Ureter (tissue), 1 donor: ENCODE results near the gene TMEM154. TPM values are rescaled to one million over a fixed set of nuclear protein-coding genes. Genes with fewer than 3 reads are reported as not detected.

ENCODE experiments used
- DNase-seq: peaks from one replicate; pipeline ENCODE4 v3.0.0-alpha.2; 2020; ENCODE audit warnings: low spot score
- total RNA-seq: library from RNA; stranded (reverse); gene quantifications from one replicate; pipeline ENCODE4 v1.2.4, GENCODE V29; 2023
- donor health status: DM: yes; HTN: yes; CAD: no.

TMEM154 gene
- total RNA-seq, 1 donor from 2014 or later, result 86.5 TPM

GRCh38 chr4:152630324-152630723, 49.5 kb downstream of the TMEM154 start:
- no peak for DNase-seq

DNA sequence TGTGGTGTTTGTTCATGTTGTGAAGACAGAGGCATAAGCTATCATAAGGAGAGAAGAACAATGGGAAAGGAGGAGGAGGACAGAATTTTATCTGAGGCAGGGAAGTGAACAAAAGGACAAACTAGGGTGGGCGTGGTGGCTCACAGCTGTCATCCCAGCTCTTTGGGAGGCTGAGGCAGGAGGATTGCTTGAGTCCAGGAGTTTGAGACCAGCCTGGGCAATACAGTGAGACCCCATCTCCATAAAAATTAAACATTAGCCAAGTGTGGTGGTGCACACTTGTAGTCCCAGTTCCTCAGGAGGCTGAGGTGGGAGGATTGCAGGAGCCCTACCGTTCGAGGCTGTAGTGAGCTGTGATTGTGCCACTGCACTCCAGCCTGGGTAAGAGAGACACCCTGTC, 49.9 kb downstream of the TMEM154 start:
- no peak for DNase-seq

DNA sequence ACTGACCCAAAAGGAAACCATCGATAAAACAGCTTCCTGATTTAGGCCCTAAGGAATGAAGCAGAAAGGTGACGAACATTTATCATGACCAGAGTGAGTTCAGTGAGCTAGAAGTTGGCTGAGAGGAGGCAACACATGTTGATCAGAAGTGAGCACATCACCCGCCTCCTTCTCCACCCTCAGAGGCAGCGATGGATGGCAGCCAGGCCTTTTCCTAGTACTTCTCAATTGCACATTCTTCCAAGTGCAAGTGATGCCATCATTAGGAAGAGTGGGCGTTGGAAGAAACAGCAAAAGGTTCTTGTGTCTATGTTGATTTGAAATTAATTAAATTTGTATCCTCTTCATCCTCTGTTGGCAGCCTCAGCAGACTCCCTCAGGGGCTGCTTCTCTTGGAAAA, 51.7 kb downstream of the TMEM154 start:
- no peak for DNase-seq

- DNase-seq, result no peak
Observed at GRCh38 chr4:152626790-152627189, 53.0 kb downstream of the TMEM154 start.

DNA sequence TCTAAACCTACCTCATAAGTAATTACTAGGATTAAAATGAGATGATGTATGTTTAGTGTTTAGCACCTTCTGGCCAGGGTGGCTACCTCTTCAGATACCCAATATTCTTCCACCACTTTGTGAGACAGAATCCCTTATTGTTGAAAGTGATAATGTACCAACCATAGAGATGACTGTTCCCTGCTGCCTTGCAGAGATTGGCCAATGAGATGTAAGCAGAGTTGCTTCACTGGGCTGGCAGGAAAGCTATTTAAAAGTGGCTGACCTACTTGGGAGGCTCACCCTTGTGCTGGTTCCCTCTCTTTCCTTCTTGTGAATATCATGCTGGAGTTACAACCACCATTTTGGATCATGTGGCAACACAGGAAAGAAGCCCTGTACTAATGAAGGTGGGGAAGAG, 58.9 kb downstream of the TMEM154 start:
- DNase-seq, result no peak

GRCh38 chr4:152620218-152620617, 59.6 kb downstream of the TMEM154 start:
- no peak for DNase-seq

GRCh38 chr4:152619556-152619955, 60.2 kb downstream of the TMEM154 start:
- DNase-seq, result no peak

- no peak for DNase-seq
Observed at GRCh38 chr4:152618971-152619370, 60.8 kb downstream of the TMEM154 start.

DNA sequence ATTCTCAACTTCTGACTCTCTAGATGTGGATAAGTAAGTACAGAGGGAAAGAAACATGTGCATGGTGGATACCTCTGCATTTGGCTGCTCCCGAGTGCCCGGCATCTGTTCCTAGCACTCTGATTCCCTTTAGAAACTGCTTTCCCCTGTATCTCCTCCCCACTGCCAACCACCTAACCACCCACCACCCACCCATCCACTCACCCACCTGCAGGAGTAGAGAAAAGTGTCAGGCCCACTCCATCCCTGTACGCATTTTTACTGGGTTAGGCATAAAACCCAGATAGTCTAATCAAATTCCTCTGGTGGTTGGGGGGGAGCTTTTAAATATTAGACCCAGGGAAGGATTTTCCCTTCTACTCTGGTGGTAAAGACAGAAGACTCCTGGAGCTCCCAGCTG, 63.0 kb downstream of the TMEM154 start:
- DNase-seq, result no peak

DNA sequence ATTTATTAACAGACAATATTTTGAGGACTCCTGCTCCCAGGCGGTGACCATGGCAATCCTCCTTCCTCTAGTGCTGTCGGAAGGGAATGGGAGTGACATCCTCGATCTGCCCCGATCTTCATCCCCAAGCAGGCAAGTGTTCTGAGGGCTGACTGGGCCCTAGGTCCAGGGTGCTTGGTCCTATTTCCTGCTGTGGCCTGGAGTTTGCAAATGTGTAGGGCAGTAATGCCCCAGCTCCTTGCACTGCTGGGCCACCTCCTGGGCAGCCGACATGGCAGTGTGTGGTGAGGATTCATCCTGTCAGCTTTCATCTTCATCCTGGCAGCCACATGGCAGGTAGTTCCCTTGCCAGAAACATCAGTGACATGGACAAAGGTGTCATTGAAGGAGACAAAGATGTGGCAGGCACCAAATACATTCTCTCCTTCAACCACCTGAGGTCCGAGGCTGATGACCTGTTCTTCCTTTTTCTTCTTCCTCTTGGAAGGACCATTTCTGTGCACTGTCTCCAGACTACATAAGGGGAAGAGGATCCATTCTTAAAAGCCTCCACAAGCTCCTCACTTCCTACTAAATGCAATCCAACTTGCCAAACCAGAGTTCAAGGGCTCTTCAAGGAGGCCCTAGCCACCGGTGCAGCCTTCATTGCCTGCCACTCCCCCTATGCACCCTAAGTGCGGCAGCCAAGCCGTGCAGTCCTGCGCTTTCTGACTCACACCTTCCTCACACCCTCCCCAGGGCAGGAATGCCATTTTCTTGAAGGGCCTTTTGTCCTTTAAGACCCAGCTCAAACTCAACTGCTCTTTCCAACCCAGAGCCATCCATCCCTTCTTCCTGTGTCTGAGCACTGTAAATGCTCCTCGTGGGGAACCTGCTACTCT, 65.7 kb downstream of the TMEM154 start:
- no peak for DNase-seq

DNA sequence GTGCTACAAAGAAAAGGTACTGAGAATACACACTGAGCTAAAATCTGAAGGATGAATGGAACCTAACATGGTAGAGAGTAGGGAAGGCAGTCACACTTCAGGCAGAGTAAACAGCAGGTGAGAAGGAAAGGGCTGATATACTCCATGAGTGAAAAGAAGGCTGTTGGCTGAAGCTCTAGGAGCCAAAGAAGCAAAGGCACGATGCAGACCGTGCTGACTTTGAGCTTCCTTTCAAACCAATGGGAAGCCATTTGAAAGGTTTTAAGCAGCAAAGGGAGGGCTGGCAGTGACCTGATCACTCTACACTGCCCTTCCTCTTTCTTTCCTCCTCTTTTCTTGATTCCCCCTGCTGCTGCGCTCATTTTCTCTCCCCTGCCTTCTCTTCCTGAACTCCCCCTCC, 66.4 kb downstream of the TMEM154 start:
- DNase-seq, result no peak

DNA sequence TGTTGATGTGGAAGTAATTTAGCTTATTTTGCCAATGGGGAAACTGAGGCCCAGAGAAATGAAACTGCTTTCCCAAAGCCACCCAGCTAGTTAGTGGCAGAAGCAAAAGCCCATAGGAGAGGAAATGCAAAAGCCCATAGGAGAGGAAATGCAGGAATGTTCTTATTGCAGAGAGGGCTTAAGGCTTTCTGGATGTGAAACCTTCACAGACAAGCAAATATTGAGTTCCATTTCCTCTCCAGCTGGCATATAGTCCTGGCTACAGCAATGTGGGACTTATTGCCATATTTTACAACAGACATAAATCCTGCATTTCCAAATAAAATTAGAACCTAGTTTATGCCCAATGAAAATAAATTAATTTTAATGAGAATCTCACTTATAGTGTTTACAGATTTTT, 69.7 kb downstream of the TMEM154 start:
- no peak for DNase-seq

- no peak for DNase-seq
Observed at GRCh38 chr4:152609481-152609880, 70.3 kb downstream of the TMEM154 start.

- no peak for DNase-seq
Observed at GRCh38 chr4:152607178-152607577, 72.6 kb downstream of the TMEM154 start.

DNA sequence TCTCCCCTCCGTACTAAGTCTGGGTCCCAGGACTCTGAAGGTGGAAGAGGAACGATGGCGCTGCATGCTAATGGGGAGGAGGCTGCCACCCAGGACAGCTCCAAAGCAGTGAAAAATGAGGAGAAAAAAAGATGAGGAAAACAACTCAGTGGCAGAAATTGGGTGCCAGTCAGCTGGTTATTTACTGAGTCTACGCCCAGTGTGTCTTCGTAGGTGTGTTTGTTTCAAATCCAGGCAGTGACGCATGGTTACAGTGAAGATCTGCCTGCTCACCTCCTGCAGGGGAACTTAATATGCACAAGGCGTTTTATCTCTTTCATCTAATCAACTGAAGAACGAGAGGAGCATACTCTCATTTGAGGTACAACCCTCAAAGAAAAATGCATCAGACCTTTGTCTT, 73.0 kb downstream of the TMEM154 start:
- no peak for DNase-seq

DNA sequence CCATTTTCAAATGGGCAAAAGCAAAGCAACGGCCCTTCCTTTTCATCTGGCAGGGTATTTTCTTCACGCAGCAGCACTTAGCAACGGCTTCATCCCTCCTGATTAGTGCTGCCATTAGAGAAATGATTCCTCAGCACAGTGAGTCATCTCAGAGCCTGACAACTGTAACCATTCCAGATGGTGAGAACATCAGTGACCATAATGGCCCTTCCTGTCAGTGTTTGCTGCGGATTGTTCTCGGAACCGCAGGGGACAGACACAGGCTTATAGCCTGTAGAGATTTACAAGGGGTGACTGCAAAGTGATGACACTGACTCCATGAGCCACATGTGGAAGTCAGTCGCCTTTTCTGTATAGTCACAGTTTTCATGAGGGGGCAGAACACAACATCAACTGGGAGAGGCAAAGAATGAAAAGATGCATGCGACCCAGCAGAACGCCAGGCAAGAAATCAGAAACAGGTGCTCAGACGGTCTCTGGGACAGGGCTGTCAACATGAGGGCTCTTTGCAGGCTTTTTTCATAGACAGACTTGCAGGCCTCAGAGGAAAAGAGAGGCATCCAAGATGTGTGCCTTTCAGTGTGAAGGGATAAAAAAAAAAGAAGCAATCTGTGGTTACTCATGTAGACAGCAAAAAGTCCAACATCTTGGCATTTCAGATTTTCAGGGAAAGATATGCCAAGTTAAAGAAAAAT, 74.0 kb downstream of the TMEM154 start:
- no peak for DNase-seq

GRCh38 chr4:152605031-152605430, 74.8 kb downstream of the TMEM154 start:
- no peak for DNase-seq

DNA sequence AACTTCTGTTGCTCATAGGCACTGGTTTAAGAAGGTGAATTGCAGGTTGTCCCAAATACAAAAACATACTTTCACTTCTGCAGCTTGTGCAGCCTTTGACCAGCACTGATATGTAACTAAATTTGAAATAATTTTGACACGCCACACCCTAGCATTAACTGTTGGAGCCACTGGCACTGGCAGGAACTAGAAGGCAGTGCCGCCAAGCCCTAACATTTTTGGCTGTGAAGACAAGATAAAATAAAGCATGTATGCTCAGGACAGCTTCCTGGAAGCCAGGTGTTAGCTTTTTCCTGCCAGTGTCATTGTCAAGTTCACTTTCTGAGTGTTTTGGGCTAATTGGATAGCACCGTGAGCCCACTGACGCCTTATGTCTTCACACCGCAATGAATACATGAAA, 78.6 kb downstream of the TMEM154 start:
- DNase-seq, result no peak

- DNase-seq, result no peak
Observed at GRCh38 chr4:152599636-152600035, 80.2 kb downstream of the TMEM154 start.

DNA sequence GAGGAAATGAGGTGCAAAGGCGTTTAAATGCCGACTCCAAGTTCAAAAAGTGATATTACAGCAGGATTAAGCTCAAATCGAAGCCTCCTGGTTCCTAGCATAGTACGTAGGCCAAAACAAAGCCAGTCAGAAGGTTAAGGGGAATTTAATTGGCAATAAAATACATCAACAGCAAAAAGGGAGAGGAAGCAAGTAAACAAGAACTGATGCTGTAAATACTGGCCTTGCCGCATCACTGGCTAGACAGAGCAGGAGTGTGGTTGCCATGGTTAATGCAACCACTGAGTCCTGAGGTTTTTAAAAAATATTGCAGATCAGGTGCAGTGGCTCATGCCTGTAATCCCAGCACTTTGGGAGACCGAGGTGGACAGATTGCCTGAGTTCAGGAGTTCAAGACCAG, 80.7 kb downstream of the TMEM154 start:
- no peak for DNase-seq

DNA sequence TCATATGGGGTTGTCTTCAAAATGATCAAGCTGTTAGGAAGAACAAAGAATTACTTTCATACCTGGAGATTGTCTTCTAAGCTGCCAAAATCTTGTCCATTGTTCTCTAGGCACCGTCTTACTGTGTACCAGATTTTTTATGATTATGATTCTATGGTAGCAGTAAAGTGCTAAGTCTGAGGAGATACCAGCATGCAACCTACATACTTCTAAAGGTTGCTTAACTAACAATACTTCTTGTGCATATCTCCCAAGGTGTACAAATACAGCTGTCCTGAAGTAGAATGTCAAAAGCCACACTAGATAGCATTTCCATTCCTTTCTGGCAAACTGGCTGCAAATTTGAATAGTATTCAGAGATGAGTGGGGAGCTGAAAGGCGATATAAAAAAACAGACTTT, 81.3 kb downstream of the TMEM154 start:
- no peak for DNase-seq

DNA sequence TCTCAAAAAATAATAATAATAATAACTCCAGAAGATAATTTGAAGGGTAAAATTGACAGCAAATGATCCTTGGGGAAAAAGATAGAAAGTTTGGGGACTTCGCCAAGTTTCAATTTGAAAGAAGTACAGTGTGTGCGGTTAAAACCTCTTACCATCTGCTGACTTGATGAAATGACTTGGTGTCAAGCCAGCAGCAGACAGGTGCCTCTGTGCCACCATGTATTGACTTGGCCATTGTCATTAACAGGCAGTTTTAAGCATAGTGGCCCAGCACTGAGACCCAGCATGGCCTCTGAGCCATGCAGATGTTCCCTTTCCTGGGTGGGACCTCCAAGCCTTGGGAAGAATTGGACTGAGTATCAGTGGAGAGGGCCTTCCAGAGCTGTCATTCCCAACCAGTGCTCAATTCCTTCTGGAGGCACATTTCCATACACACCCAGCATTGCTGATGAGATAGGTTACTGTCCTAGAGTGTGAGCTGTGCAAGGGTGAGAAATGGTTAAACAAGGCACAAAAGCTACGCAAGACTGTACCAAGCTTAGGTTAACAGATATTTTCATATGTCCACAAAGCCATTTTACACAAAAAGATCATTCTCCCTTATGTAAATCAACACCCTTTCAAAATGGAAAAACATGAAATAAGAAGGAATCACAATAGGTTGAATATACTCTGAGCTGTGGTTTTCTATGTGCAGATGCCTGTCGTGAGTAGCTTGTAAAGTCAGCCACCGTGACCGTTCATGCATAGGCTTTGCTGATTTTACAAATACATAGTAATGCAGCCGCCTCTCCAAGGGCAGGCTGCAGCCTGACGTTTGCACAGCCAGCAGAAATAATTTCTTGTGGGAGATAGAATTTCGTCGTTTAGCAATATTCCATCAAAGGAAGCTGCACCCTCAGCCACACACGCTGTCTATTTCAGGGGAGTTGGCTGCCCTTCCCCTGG, 84.5 kb downstream of the TMEM154 start:
- no peak for DNase-seq
